WTC11 (cell line): ENCODE data around the gene TENT4B.

ENCODE experiments used
- CTCF ChIP-seq: fragments of 200-600 bp; IDR thresholded peaks from 2 replicates; pipeline ENCODE4 v1.8.0; 2022; ENCODE audit warnings: antibody characterized with exemption
- ELF4 ChIP-seq: sonication (generic); formaldehyde crosslinking; IDR thresholded peaks from 2 replicates; pipeline ENCODE4 v1.8.1; 2022; ENCODE audit warnings: low read depth, mild to moderate bottlenecking, moderate library complexity, missing genetic modification reagents
- FOXP4 ChIP-seq: sonication (generic); formaldehyde crosslinking; IDR thresholded peaks from 2 replicates; pipeline ENCODE4 v1.8.0; 2022; ENCODE audit warnings: mild to moderate bottlenecking, missing genetic modification reagents
- NR3C1 ChIP-seq: sonication (generic); formaldehyde crosslinking; conservative IDR thresholded peaks from 2 replicates; pipeline ENCODE4 v1.8.1; 2023; ENCODE audit warnings: low read depth, mild to moderate bottlenecking, missing genetic modification reagents
- TCF7 ChIP-seq: sonication (generic); formaldehyde crosslinking; IDR thresholded peaks from 2 replicates; pipeline ENCODE4 v1.8.0; 2022; ENCODE audit warnings: mild to moderate bottlenecking, low read depth, missing genetic modification reagents, moderate library complexity
- USF2 ChIP-seq: sonication (generic); formaldehyde crosslinking; IDR thresholded peaks from 2 replicates; pipeline ENCODE4 v1.8.1; 2023; ENCODE audit warnings: mild to moderate bottlenecking, missing genetic modification reagents, moderate library complexity

GRCh38 chr16:50156590-50156989 lies 3.5 kb downstream of the TENT4B start:
- no peak for TF ChIP-seq CTCF
- TF ChIP-seq USF2: no peak
- no peak for TF ChIP-seq TCF7 (CRISPR knock-in tag)
- no peak for TF ChIP-seq ELF4 (CRISPR knock-in tag)
- TF ChIP-seq NR3C1 (CRISPR knock-in tag): no peak
- no peak for TF ChIP-seq FOXP4 (CRISPR knock-in tag)
